Measurements from ENCODE around the gene VSTM4. TPM values are rescaled to one million over a fixed set of nuclear protein-coding genes. Genes with fewer than 3 reads are reported as not detected.

The VSTM4 gene
- total and polyA plus RNA-seq, 9 of the 15 experiments (the other 6 are each of a cell fraction or from before 2014, with no cell fraction given), result 1.0 to 7.9 (median 3.0) TPM

DNA sequence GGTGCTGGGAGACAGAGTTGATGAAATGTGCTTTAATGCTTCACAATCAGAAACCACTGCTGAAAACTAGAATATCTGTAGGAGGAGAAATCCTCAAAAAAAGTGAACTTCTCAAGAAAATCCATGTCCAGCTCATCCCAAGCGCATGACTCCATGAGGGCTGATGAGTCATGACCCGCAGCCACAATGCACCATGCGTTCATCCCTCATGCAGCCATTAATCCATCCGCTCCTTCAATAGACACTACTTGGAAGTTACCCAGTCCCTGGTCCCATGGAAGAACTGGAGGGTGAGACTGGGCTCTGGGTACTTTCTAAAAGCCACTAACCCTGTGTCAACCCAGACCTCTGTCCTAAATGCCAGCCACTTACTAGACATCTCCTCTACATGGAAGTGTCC, 48.4 kb upstream of the VSTM4 start (continued):
- TF ChIP-seq ZNF592 (IDR thresholded peaks at IDR 0.05) (peak; percentile 82), YY1 (IDR thresholded peaks at IDR 0.05; ENCODE audit: borderline replicate concordance in 1 of 3, control insufficient read depth in 1 of 3, extremely low read depth in 1 of 3, insufficient read depth in 3 of 3, insufficient read length in 1 of 3, insufficient replicate concordance in 2 of 3, low read depth in 1 of 3, low read length in 2 of 3) (peak in 1 of 3 experiments; percentile 42), ZNF24 (IDR thresholded peaks at IDR 0.05) (0 out of 2 replicates have a peak, but pooled peaks have one; percentile 8), PHB2 (IDR thresholded peaks at IDR 0.05; ENCODE audit: low read depth) (no peak), CBX2 (IDR thresholded peaks at IDR 0.05; ENCODE audit: insufficient read depth, low read length, poor library complexity, severe bottlenecking) (no peak), ZNF79 (CRISPR knock-in tag; IDR thresholded peaks at IDR 0.05; ENCODE audit: low read depth) (no peak), ZNF175 (CRISPR knock-in tag; IDR thresholded peaks at IDR 0.05; ENCODE audit: low read depth) (peak; percentile 28; the same call in 1 of the 2 replicates), UBTF (IDR thresholded peaks at IDR 0.05; ENCODE audit: borderline replicate concordance in 1 of 2, low read depth in 2 of 2, low read length in 2 of 2) (no peak), L3MBTL2 (IDR thresholded peaks at IDR 0.05) (peak; percentile 70), ZNF444 (CRISPR knock-in tag; IDR thresholded peaks at IDR 0.05) (no peak), KLF1 (tag; IDR thresholded peaks at IDR 0.05) (no peak), DMBX1 (CRISPR knock-in tag; IDR thresholded peaks at IDR 0.05; ENCODE audit: borderline replicate concordance) (peak; percentile 69; the same call in 1 of the 2 replicates)
- TF ChIP-seq, protein P1, sequence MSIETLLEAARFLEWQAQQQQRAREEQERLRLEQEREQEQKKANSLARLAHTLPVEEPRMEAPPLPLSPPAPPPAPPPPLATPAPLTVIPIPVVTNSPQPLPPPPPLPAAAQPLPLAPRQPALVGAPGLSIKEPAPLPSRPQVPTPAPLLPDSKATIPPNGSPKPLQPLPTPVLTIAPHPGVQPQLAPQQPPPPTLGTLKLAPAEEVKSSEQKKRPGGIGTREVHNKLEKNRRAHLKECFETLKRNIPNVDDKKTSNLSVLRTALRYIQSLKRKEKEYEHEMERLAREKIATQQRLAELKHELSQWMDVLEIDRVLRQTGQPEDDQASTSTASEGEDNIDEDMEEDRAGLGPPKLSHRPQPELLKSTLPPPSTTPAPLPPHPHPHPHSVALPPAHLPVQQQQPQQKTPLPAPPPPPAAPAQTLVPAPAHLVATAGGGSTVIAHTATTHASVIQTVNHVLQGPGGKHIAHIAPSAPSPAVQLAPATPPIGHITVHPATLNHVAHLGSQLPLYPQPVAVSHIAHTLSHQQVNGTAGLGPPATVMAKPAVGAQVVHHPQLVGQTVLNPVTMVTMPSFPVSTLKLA (conservative IDR thresholded peaks at IDR 0.05), result 0 out of 4 replicates have a peak, but pooled peaks of 1 of the 2 experiments have one; percentile 5
- TF ChIP-seq, protein P2, sequence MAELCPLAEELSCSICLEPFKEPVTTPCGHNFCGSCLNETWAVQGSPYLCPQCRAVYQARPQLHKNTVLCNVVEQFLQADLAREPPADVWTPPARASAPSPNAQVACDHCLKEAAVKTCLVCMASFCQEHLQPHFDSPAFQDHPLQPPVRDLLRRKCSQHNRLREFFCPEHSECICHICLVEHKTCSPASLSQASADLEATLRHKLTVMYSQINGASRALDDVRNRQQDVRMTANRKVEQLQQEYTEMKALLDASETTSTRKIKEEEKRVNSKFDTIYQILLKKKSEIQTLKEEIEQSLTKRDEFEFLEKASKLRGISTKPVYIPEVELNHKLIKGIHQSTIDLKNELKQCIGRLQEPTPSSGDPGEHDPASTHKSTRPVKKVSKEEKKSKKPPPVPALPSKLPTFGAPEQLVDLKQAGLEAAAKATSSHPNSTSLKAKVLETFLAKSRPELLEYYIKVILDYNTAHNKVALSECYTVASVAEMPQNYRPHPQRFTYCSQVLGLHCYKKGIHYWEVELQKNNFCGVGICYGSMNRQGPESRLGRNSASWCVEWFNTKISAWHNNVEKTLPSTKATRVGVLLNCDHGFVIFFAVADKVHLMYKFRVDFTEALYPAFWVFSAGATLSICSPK (IDR thresholded peaks at IDR 0.05; ENCODE audit: borderline replicate concordance), result no peak
